ENCODE results near the gene RXRA. TPM values are rescaled to one million over a fixed set of nuclear protein-coding genes. Genes with fewer than 3 reads are reported as not detected.

RXRA gene
- total and polyA plus RNA-seq, 5 donors from 2014 or later: 0.29 to 13.6 (median 1.4) TPM

GRCh38 chr9:134324359-134325095 lies 1.7 kb upstream of the RXRA start:
- H3K4me1 Mint-ChIP-seq: peaks cover 0 to 15% (median 2%) of the 10 kb centered on the region in 4 donors
- H3K27me3 Mint-ChIP-seq: peaks cover 23% of the 10 kb centered on the region
- ATAC-seq (ENCODE audit: low read depth in 2 of 2): no peak
- Histone ChIP-seq H3K9me3 (ENCODE audit: control insufficient read depth in 2 of 2, low read length in 2 of 2) (no peaks in the 10 kb centered on the region), H3K36me3 (ENCODE audit: control insufficient read depth, insufficient read depth, low read length) (no peaks in the 10 kb centered on the region), H3K4me1 (ENCODE audit: control insufficient read depth, insufficient read depth, low read length, poor library complexity, severe bottlenecking) (peaks cover 12% of the 10 kb centered on the region), H3K4me3 (ENCODE audit: low read depth, low read length) (no peak overlapping the region), H3K27ac (ENCODE audit: insufficient read depth, low read length, poor library complexity, severe bottlenecking) (no peak overlapping the region), H3K27me3 (ENCODE audit: control insufficient read depth, insufficient read depth, low read length) (no peaks in the 10 kb centered on the region)
- no peak for DNase-seq
- peak overlapping the region; percentile 79 to 93 (median 87) for H3K4me3 Mint-ChIP-seq
- peak overlapping the region; percentile 38 to 81 (median 78) for H3K27ac Mint-ChIP-seq
- no peaks in the 10 kb centered on the region for H3K36me3 Mint-ChIP-seq
- H3K9me3 Mint-ChIP-seq: no peaks in the 10 kb centered on the region

- Mint-ChIP-seq H3K4me1 (peaks cover 0 to 15% (median 2%) of the 10 kb centered on the region in 4 donors), H3K4me3 (peak overlapping the region; percentile 63 to 89 (median 82)), H3K9me3 (no peaks in the 10 kb centered on the region), H3K27me3 (peaks cover 23% of the 10 kb centered on the region), H3K36me3 (no peaks in the 10 kb centered on the region), H3K27ac (peak overlapping the region in 1 of 3 donors; percentile 38)
- H3K9me3 ChIP-seq (ENCODE audit: control insufficient read depth in 2 of 2, low read length in 2 of 2): no peaks in the 10 kb centered on the region
- no peak for ATAC-seq (ENCODE audit: low read depth in 2 of 2)
- no peaks in the 10 kb centered on the region for H3K36me3 ChIP-seq (ENCODE audit: control insufficient read depth, insufficient read depth, low read length)
- DNase-seq: peak in 1 of 3 donors; percentile 28
- no peak overlapping the region for H3K4me3 ChIP-seq (ENCODE audit: low read depth, low read length)
- H3K27ac ChIP-seq (ENCODE audit: insufficient read depth, low read length, poor library complexity, severe bottlenecking): peak overlapping the region; percentile 14
- H3K4me1 ChIP-seq (ENCODE audit: control insufficient read depth, insufficient read depth, low read length, poor library complexity, severe bottlenecking): peaks cover 12% of the 10 kb centered on the region
- no peaks in the 10 kb centered on the region for H3K27me3 ChIP-seq (ENCODE audit: control insufficient read depth, insufficient read depth, low read length)
Measured at GRCh38 chr9:134325096-134325812, 1.0 kb upstream of the RXRA start.

GRCh38 chr9:134326724-134327601 lies 708 bp downstream of the RXRA start:
- H3K4me1 ChIP-seq (ENCODE audit: control insufficient read depth, insufficient read depth, low read length, poor library complexity, severe bottlenecking): peaks cover 12% of the 10 kb centered on the region
- no peak overlapping the region for H3K27ac ChIP-seq (ENCODE audit: insufficient read depth, low read length, poor library complexity, severe bottlenecking)
- no peaks in the 10 kb centered on the region for H3K9me3 Mint-ChIP-seq
- DNase-seq (no peak), ATAC-seq (ENCODE audit: low read depth in 2 of 2) (no peak)
- H3K9me3 ChIP-seq (ENCODE audit: control insufficient read depth in 2 of 2, low read length in 2 of 2): no peaks in the 10 kb centered on the region
- no peak overlapping the region for H3K4me3 ChIP-seq (ENCODE audit: low read depth, low read length)
- no peaks in the 10 kb centered on the region for H3K36me3 Mint-ChIP-seq
- no peak overlapping the region for H3K27ac Mint-ChIP-seq
- peaks cover 0 to 15% (median under 1%) of the 10 kb centered on the region in 4 donors for H3K4me1 Mint-ChIP-seq
- no peaks in the 10 kb centered on the region for H3K27me3 ChIP-seq (ENCODE audit: control insufficient read depth, insufficient read depth, low read length)
- peaks cover 23% of the 10 kb centered on the region for H3K27me3 Mint-ChIP-seq
- no peaks in the 10 kb centered on the region for H3K36me3 ChIP-seq (ENCODE audit: control insufficient read depth, insufficient read depth, low read length)
- peak overlapping the region; percentile 61 to 72 (median 66) for H3K4me3 Mint-ChIP-seq

GRCh38 chr9:134327671-134328231 lies 1.5 kb downstream of the RXRA start:
- Mint-ChIP-seq H3K27me3 (peaks cover 23% of the 10 kb centered on the region), H3K9me3 (no peaks in the 10 kb centered on the region), H3K4me1 (peaks cover 0 to 15% (median under 1%) of the 10 kb centered on the region in 4 donors), H3K27ac (no peak overlapping the region), H3K4me3 (peak overlapping the region; percentile 61 to 72 (median 66)), H3K36me3 (no peaks in the 10 kb centered on the region)
- H3K36me3 ChIP-seq (ENCODE audit: control insufficient read depth, insufficient read depth, low read length): no peaks in the 10 kb centered on the region
- no peak overlapping the region for H3K27ac ChIP-seq (ENCODE audit: insufficient read depth, low read length, poor library complexity, severe bottlenecking)
- ATAC-seq (ENCODE audit: low read depth in 2 of 2): no peak
- peaks cover 12% of the 10 kb centered on the region for H3K4me1 ChIP-seq (ENCODE audit: control insufficient read depth, insufficient read depth, low read length, poor library complexity, severe bottlenecking)
- no peaks in the 10 kb centered on the region for H3K9me3 ChIP-seq (ENCODE audit: control insufficient read depth in 2 of 2, low read length in 2 of 2)
- H3K4me3 ChIP-seq (ENCODE audit: low read depth, low read length): no peak overlapping the region
- no peaks in the 10 kb centered on the region for H3K27me3 ChIP-seq (ENCODE audit: control insufficient read depth, insufficient read depth, low read length)
- no peak for DNase-seq

- ATAC-seq (ENCODE audit: low read depth in 2 of 2) (no peak), DNase-seq (no peak)
- peaks cover 18% of the 10 kb centered on the region for H3K27me3 Mint-ChIP-seq
- H3K4me3 Mint-ChIP-seq: peak overlapping the region; percentile 32 to 72 (median 66)
- H3K4me1 Mint-ChIP-seq: peaks cover 0 to 15% (median under 1%) of the 10 kb centered on the region in 4 donors
- no peaks in the 10 kb centered on the region for H3K36me3 Mint-ChIP-seq
- Histone ChIP-seq H3K9me3 (ENCODE audit: control insufficient read depth in 2 of 2, low read length in 2 of 2) (no peaks in the 10 kb centered on the region), H3K4me3 (ENCODE audit: low read depth, low read length) (no peak overlapping the region), H3K27me3 (ENCODE audit: control insufficient read depth, insufficient read depth, low read length) (no peaks in the 10 kb centered on the region), H3K27ac (ENCODE audit: insufficient read depth, low read length, poor library complexity, severe bottlenecking) (no peak overlapping the region), H3K4me1 (ENCODE audit: control insufficient read depth, insufficient read depth, low read length, poor library complexity, severe bottlenecking) (peaks cover 12% of the 10 kb centered on the region), H3K36me3 (ENCODE audit: control insufficient read depth, insufficient read depth, low read length) (no peaks in the 10 kb centered on the region)
- H3K9me3 Mint-ChIP-seq: no peaks in the 10 kb centered on the region
- no peak overlapping the region for H3K27ac Mint-ChIP-seq
Measured at GRCh38 chr9:134328341-134328840, 2.1 kb downstream of the RXRA start.

GRCh38 chr9:134328841-134329575 lies 2.8 kb downstream of the RXRA start:
- H3K36me3 ChIP-seq (ENCODE audit: control insufficient read depth, insufficient read depth, low read length): no peaks in the 10 kb centered on the region
- H3K4me1 Mint-ChIP-seq: peaks cover 0 to 14% (median under 1%) of the 10 kb centered on the region in 4 donors
- H3K27ac ChIP-seq (ENCODE audit: insufficient read depth, low read length, poor library complexity, severe bottlenecking): no peak overlapping the region
- H3K27me3 ChIP-seq (ENCODE audit: control insufficient read depth, insufficient read depth, low read length): no peaks in the 10 kb centered on the region
- H3K27me3 Mint-ChIP-seq: peaks cover 16% of the 10 kb centered on the region
- peaks cover 12% of the 10 kb centered on the region for H3K4me1 ChIP-seq (ENCODE audit: control insufficient read depth, insufficient read depth, low read length, poor library complexity, severe bottlenecking)
- H3K9me3 Mint-ChIP-seq: no peaks in the 10 kb centered on the region
- DNase-seq (no peak), ATAC-seq (ENCODE audit: low read depth in 2 of 2) (no peak)
- no peaks in the 10 kb centered on the region for H3K36me3 Mint-ChIP-seq
- peak overlapping the region in 1 of 4 donors; percentile 32 for H3K4me3 Mint-ChIP-seq
- no peak overlapping the region for H3K4me3 ChIP-seq (ENCODE audit: low read depth, low read length)
- no peaks in the 10 kb centered on the region for H3K9me3 ChIP-seq (ENCODE audit: control insufficient read depth in 2 of 2, low read length in 2 of 2)
- no peak overlapping the region for H3K27ac Mint-ChIP-seq

GRCh38 chr9:134329576-134329855 lies 3.3 kb downstream of the RXRA start:
- Histone ChIP-seq H3K27me3 (ENCODE audit: control insufficient read depth, insufficient read depth, low read length) (no peaks in the 10 kb centered on the region), H3K36me3 (ENCODE audit: control insufficient read depth, insufficient read depth, low read length) (no peaks in the 10 kb centered on the region), H3K4me3 (ENCODE audit: low read depth, low read length) (no peak overlapping the region), H3K27ac (ENCODE audit: insufficient read depth, low read length, poor library complexity, severe bottlenecking) (no peak overlapping the region), H3K9me3 (ENCODE audit: control insufficient read depth in 2 of 2, low read length in 2 of 2) (no peaks in the 10 kb centered on the region), H3K4me1 (ENCODE audit: control insufficient read depth, insufficient read depth, low read length, poor library complexity, severe bottlenecking) (peaks cover 12% of the 10 kb centered on the region)
- peaks cover 0 to 10% (median under 1%) of the 10 kb centered on the region in 4 donors for H3K4me1 Mint-ChIP-seq
- no peak for ATAC-seq (ENCODE audit: low read depth in 2 of 2)
- no peak overlapping the region for H3K4me3 Mint-ChIP-seq
- no peak overlapping the region for H3K27ac Mint-ChIP-seq
- no peak for DNase-seq
- no peaks in the 10 kb centered on the region for H3K36me3 Mint-ChIP-seq
- peaks cover 13% of the 10 kb centered on the region for H3K27me3 Mint-ChIP-seq
- H3K9me3 Mint-ChIP-seq: no peaks in the 10 kb centered on the region

Data from CD4-positive, CD25-positive, alpha-beta regulatory T cell (primary cell).